CD4-positive, alpha-beta T cell (primary cell): ENCODE results near the gene TIE1. TPM values are rescaled to one million over a fixed set of nuclear protein-coding genes. Genes with fewer than 3 reads are reported as not detected.

ENCODE experiments used
- ATAC-seq: fragments of 200-7000 bp; cut with Tn5 transposase; one replicate; pipeline ENCODE4 v1.10.0; 2022; ENCODE audit warnings: mild to moderate bottlenecking; ENCODE audit not compliant: poor library complexity
- CTCF ChIA-PET: fragments of 350-600 bp; sonication (Branson Sonifier 250); formaldehyde crosslinking; loops from one replicate; lab custom pipeline; 2021; ENCODE audit warnings: antibody characterized with exemption, inconsistent platforms; lab: Charles Lee
- POLR2A ChIA-PET: fragments of 350-600 bp; sonication (Branson Sonifier 250); formaldehyde crosslinking; loops from one replicate; lab custom pipeline; 2021; ENCODE audit warnings: antibody characterized with exemption, inconsistent platforms; lab: Charles Lee
- DNase-seq, 14 experiments: peaks; one replicate each; pipeline ENCODE4 v3.0.0-alpha.2; 2013 to 2020; ENCODE audit warnings: mixed read lengths in 2 of 14
- H3K27ac ChIP-seq, 2 donors: one replicate each; pipeline versions ENCODE4 v1.5.1 to v1.7.0; 2013; ENCODE audit warnings: low read length in 2 of 2, low read depth in 1 of 2, mild to moderate bottlenecking in 1 of 2
- H3K27me3 ChIP-seq, 2 experiments: 1 replicate in 1 of 2; 2 replicates in 1 of 2; pipeline versions ENCODE4 v1.6.1 to v1.7.0; 2013; ENCODE audit warnings: low read length in 2 of 2, control low read depth in 1 of 2, mild to moderate bottlenecking in 1 of 2, moderate library complexity in 1 of 2; ENCODE audit not compliant: insufficient read depth in 2 of 2, control insufficient read depth in 1 of 2
- H3K36me3 ChIP-seq: one replicate; pipeline ENCODE4 v1.6.1; 2013; ENCODE audit warnings: low read length, control low read depth; ENCODE audit not compliant: insufficient read depth
- H3K4me1 ChIP-seq: one replicate; pipeline ENCODE4 v1.6.1; 2013; ENCODE audit warnings: low read length, control low read depth; ENCODE audit not compliant: insufficient read depth
- H3K4me3 ChIP-seq: one replicate; pipeline ENCODE4 v1.5.1; 2013; ENCODE audit warnings: mild to moderate bottlenecking, low read length, moderate library complexity
- H3K9me3 ChIP-seq, 2 experiments: 1 replicate in 1 of 2; 2 replicates in 1 of 2; pipeline versions ENCODE4 v1.6.1 to v1.7.0; 2013; ENCODE audit warnings: low read length in 2 of 2, mild to moderate bottlenecking in 2 of 2, control low read depth in 1 of 2, moderate library complexity in 1 of 2; ENCODE audit not compliant: control insufficient read depth in 1 of 2, insufficient read depth in 1 of 2
- H3K27ac Mint-ChIP-seq: one replicate; pipeline ENCODE4 v1.8.0; 2020; ENCODE audit warnings: mixed read lengths
- H3K27me3 Mint-ChIP-seq: one replicate; pipeline ENCODE4 v1.8.0; 2021; ENCODE audit warnings: mixed read lengths
- H3K36me3 Mint-ChIP-seq: one replicate; pipeline ENCODE4 v1.8.0; 2021; ENCODE audit warnings: low read depth, mixed read lengths
- H3K4me1 Mint-ChIP-seq: one replicate; pipeline ENCODE4 v1.8.0; 2021; ENCODE audit warnings: low read depth, mixed read lengths
- H3K4me3 Mint-ChIP-seq: one replicate; pipeline ENCODE4 v1.8.0; 2020; ENCODE audit warnings: mild to moderate bottlenecking, mixed read lengths
- H3K9me3 Mint-ChIP-seq: one replicate; pipeline ENCODE4 v1.8.0; 2020; ENCODE audit warnings: mixed read lengths
- intact Hi-C, 2 experiments: fragments of 100-400 bp; cut with DNase I in 1 of 2; cut with micrococcal nuclease in 1 of 2; formaldehyde crosslinking; loops; one replicate each; pipeline versions ENCODE4 v1.15.1 to v1.9.0; 2023 to 2025; cut with DNase I, micrococcal nuclease
- total RNA-seq, 174 experiments: library from RNA in 2 of 174; stranded (reverse) in 2 of 174; gene quantifications; one replicate each; pipeline ENCODE4 v1.2.3 and lab custom pipeline; 2021 to 2026
- TF ChIP-seq, protein P1 (sequence below): fragments of 200-600 bp; IDR thresholded peaks from one replicate; pipeline ENCODE4 v1.8.0; 2022; ENCODE audit warnings: antibody characterized with exemption, mild to moderate bottlenecking

TIE1 gene
- total RNA-seq, 2 experiments from 2014 or later = not detected

DNA sequence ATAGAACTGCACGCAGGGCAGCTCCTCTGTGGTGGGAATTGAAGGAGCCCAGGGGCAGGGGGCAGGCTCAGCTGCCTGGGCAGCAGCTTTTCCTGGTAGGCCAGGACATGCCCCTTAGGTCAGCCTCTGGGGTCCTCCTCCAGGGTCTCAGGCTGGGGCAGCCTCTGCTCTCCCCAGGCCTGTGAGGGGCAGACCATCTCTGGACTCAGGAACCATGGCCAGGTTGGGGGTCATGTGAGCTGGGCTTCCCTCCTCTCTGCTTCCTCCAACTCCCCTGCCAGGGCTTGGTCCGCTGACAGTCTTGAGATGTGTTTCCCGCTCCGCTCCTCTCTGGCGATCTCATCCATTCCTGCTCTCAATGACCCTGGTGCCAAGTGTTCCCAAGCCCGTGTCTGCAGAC is 21.1 kb upstream of the TIE1 start:
- Mint-ChIP-seq H3K27ac (no peak overlapping the region), H3K9me3 (no peaks in the 10 kb centered on the region), H3K36me3 (no peaks in the 10 kb centered on the region), H3K4me1 (peaks cover 8% of the 10 kb centered on the region), H3K27me3 (peaks cover 6% of the 10 kb centered on the region), H3K4me3 (no peak overlapping the region)
- ChIA-PET POLR2A (no interaction called here), CTCF (no interaction called here)
- ATAC-seq (no peak), DNase-seq (no peak)
- Histone ChIP-seq H3K4me3 (no peak overlapping the region), H3K9me3 (no peaks in the 10 kb centered on the region), H3K27me3 (no peaks in the 10 kb centered on the region), H3K27ac (no peak overlapping the region), H3K4me1 (peaks cover 4% of the 10 kb centered on the region), H3K36me3 (no peaks in the 10 kb centered on the region)
- TF ChIP-seq, protein P1, sequence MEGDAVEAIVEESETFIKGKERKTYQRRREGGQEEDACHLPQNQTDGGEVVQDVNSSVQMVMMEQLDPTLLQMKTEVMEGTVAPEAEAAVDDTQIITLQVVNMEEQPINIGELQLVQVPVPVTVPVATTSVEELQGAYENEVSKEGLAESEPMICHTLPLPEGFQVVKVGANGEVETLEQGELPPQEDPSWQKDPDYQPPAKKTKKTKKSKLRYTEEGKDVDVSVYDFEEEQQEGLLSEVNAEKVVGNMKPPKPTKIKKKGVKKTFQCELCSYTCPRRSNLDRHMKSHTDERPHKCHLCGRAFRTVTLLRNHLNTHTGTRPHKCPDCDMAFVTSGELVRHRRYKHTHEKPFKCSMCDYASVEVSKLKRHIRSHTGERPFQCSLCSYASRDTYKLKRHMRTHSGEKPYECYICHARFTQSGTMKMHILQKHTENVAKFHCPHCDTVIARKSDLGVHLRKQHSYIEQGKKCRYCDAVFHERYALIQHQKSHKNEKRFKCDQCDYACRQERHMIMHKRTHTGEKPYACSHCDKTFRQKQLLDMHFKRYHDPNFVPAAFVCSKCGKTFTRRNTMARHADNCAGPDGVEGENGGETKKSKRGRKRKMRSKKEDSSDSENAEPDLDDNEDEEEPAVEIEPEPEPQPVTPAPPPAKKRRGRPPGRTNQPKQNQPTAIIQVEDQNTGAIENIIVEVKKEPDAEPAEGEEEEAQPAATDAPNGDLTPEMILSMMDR = no peak
- intact Hi-C loops = no loop called here

DNA sequence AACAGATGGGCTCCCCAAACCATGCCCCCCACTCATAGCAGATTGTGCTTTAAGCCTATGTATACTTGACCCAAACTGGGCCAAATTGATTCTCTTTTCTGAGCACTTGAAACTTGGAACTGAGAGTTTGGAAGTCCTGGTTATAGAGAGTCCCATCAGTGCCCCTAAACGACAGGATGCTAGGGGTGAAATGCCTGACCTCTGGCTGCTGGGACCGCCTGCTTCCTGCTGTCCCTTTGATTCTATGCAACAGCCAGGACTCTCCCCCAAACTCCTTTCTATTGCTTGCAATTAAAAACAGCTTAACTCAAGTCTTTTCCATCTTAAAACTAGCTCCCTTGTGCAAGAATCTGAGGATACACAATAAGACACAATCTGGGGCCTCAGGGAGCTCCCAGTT is 20.1 kb upstream of the TIE1 start:
- Mint-ChIP-seq H3K27ac (no peak overlapping the region), H3K4me3 (no peak overlapping the region), H3K36me3 (no peaks in the 10 kb centered on the region), H3K27me3 (peaks cover 6% of the 10 kb centered on the region), H3K9me3 (no peaks in the 10 kb centered on the region), H3K4me1 (no peaks in the 10 kb centered on the region)
- H3K4me1 ChIP-seq = no peaks in the 10 kb centered on the region
- intact Hi-C loops = no loop called here
- no peaks in the 10 kb centered on the region for H3K36me3 ChIP-seq
- no peak for ATAC-seq
- POLR2A ChIA-PET = no interaction called here
- CTCF ChIA-PET = interaction anchor here (0.6 kb wide), 1 partner anchor 205 kb away, joined by 3 read pairs; no protein-coding TSS in a partner anchor
- TF ChIP-seq, protein P1 = no peak
- no peak overlapping the region for H3K27ac ChIP-seq
- no peak for DNase-seq
- no peaks in the 10 kb centered on the region for H3K9me3 ChIP-seq
- no peaks in the 10 kb centered on the region for H3K27me3 ChIP-seq
- no peak overlapping the region for H3K4me3 ChIP-seq

DNA sequence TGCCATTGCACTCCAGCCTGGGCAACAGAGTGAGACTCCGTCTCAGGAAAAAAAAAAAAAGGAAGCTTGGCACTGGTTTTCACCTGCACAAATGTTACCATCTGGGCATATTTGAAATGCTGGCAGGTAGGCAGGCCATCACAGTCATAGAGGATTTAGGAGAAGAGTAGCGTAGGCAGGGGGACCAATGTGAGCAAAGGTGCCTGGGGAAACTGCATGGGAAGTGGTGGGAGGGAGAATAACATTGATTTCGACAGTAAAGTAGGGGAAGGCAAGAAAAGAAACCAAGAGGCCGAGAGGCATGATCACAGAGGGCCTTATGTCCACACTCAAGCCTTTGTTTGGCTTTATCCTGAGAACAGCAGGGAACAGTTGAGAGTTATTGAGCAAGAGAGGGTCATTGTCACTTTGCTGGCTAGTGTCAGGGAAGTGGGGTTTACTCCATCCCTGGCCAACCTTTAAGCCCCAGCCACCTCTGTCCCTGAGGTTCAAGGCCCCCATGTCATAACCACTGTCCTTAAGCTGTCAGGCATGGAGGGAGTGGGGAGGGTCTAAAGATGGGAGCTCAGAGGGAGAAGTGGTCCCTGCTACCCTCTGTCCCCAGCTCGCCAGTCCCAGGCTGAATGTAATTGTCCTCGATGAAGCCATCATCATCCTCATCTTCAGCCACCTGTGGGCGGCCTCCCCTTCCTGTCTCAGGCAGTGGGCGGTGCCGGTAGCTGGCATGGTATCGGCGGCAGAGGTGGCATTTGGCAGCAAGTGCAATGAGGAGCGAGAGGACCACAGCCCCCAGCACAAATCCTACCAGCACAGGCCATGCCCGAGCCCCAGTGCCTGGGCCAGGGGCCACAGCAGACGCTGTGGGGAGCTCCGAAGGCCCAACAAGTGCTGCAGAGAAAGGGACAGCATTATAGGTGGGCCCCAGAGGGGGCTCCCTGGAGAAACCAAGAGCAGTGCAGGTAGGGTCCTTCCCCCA is 18.3 kb upstream of the TIE1 start:
- Histone ChIP-seq H3K9me3 (no peaks in the 10 kb centered on the region), H3K4me3 (no peak overlapping the region), H3K27ac (no peak overlapping the region), H3K4me1 (no peaks in the 10 kb centered on the region), H3K36me3 (no peaks in the 10 kb centered on the region), H3K27me3 (no peaks in the 10 kb centered on the region)
- intact Hi-C loops = no loop called here
- DNase-seq (no peak), ATAC-seq (no peak)
- Mint-ChIP-seq H3K36me3 (no peaks in the 10 kb centered on the region), H3K4me3 (no peak overlapping the region), H3K27ac (no peak overlapping the region), H3K27me3 (peaks cover 10% of the 10 kb centered on the region), H3K4me1 (no peaks in the 10 kb centered on the region), H3K9me3 (no peaks in the 10 kb centered on the region)
- ChIA-PET CTCF (no interaction called here), POLR2A (no interaction called here)
- TF ChIP-seq, protein P1 = no peak
